Glutamatergic neuron (in vitro differentiated cells): Measurements from ENCODE around the gene GABARAPL2. TPM values are rescaled to one million over a fixed set of nuclear protein-coding genes. Genes with fewer than 3 reads are reported as not detected.
"Not testable (repeated sequence)": the region's sequence is repeated elsewhere in the genome, so short reads cannot be mapped to it uniquely, and the experiment has no call there.

ENCODE experiments used
- DNase-seq: peaks from one replicate; pipeline ENCODE4 v3.0.0; 2022
- H3K27ac Mint-ChIP-seq: one replicate; pipeline ENCODE4 v1.8.0; 2020; ENCODE audit warnings: mild to moderate bottlenecking, mixed read lengths, inconsistent platforms; ENCODE audit not compliant: unreplicated experiment
- H3K27me3 Mint-ChIP-seq: one replicate; pipeline ENCODE4 v1.8.0; 2020; ENCODE audit warnings: mild to moderate bottlenecking, moderate library complexity, mixed read lengths, inconsistent platforms; ENCODE audit not compliant: unreplicated experiment
- H3K36me3 Mint-ChIP-seq: one replicate; pipeline ENCODE4 v1.8.0; 2020; ENCODE audit warnings: mild to moderate bottlenecking, mixed read lengths, inconsistent platforms; ENCODE audit not compliant: unreplicated experiment
- H3K4me1 Mint-ChIP-seq: one replicate; pipeline ENCODE4 v1.8.0; 2020; ENCODE audit warnings: mild to moderate bottlenecking, low read depth, mixed read lengths, inconsistent platforms; ENCODE audit not compliant: unreplicated experiment
- H3K4me3 Mint-ChIP-seq: one replicate; pipeline ENCODE4 v1.8.0; 2020; ENCODE audit warnings: mild to moderate bottlenecking, mixed read lengths, inconsistent platforms; ENCODE audit not compliant: unreplicated experiment
- H3K9me3 Mint-ChIP-seq: one replicate; pipeline ENCODE4 v1.8.0; 2020; ENCODE audit warnings: mild to moderate bottlenecking, moderate library complexity, mixed read lengths, inconsistent platforms; ENCODE audit not compliant: unreplicated experiment
- CTCF ChIP-seq: fragments of 200-600 bp; sonication (generic); IDR thresholded peaks from one replicate; pipeline ENCODE4 v1.5.0; 2021; ENCODE audit not compliant: partially characterized antibody, unreplicated experiment
- total RNA-seq: library from RNA; stranded (reverse); fragmentation: NEBNext Ultra II Directional; extraction: Animal tissue kit (Norgen Biotek cat#: 25700); gene quantifications from one replicate; pipeline ENCODE4 v1.2.1, GENCODE V29; 2021; ENCODE audit not compliant: unreplicated experiment

The GABARAPL2 gene
- total RNA-seq, 1 donor from 2014 or later = 208 TPM

- DNase-seq = no peak
- no peak for TF ChIP-seq CTCF
- H3K4me1 Mint-ChIP-seq = peaks cover 22% of the 10 kb centered on the region
- H3K27ac Mint-ChIP-seq = no peak overlapping the region
- no peaks in the 10 kb centered on the region for H3K36me3 Mint-ChIP-seq
- no peak overlapping the region for H3K4me3 Mint-ChIP-seq
- H3K9me3 Mint-ChIP-seq = peaks cover 4% of the 10 kb centered on the region
- peaks cover 2% of the 10 kb centered on the region for H3K27me3 Mint-ChIP-seq
Observed at GRCh38 chr16:75589306-75589705, 23.1 kb downstream of the GABARAPL2 start.

GRCh38 chr16:75590920-75591843, 25.0 kb downstream of the GABARAPL2 start:
- Mint-ChIP-seq H3K4me1 (peaks cover 32% of the 10 kb centered on the region), H3K4me3 (no peak overlapping the region), H3K27me3 (no peaks in the 10 kb centered on the region), H3K9me3 (peaks cover 3% of the 10 kb centered on the region), H3K36me3 (no peaks in the 10 kb centered on the region), H3K27ac (peak overlapping the region; percentile 73)
- DNase-seq = no peak
- no peak for TF ChIP-seq CTCF

DNA sequence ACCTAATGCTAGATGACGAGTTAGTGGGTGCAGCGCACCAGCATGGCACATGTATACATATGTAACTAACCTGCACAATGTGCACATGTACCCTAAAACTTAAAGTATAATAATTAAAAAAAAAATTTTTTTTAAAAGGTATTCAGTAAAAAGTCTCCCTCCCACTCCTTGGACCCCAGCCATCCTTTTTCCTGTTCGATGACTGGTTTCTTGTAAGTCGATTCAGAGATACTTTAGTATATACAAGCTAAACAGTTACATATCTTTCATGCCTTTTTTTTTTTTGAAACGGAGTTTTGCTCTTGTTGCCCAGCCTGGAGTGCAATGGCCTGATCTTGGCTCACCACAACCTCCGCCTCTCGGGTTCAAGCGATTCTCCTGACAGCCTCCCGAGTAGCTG, 25.7 kb downstream of the GABARAPL2 start:
- not testable (repeated sequence) for H3K27me3 Mint-ChIP-seq, DNase-seq, H3K27ac Mint-ChIP-seq, H3K36me3 Mint-ChIP-seq, H3K4me3 Mint-ChIP-seq, H3K9me3 Mint-ChIP-seq
- peaks cover 32% of the 10 kb centered on the region for H3K4me1 Mint-ChIP-seq

GRCh38 chr16:75593308-75593707, 27.1 kb downstream of the GABARAPL2 start:
- Mint-ChIP-seq H3K27ac (no peak overlapping the region), H3K4me1 (peaks cover 32% of the 10 kb centered on the region)
- no peak for DNase-seq

More at GRCh38 chr16:75593308-75593707, 27.1 kb downstream of the GABARAPL2 start:
- no peak for TF ChIP-seq CTCF
- Mint-ChIP-seq H3K36me3 (peaks cover 7% of the 10 kb centered on the region), H3K4me3 (no peak overlapping the region), H3K27me3 (no peaks in the 10 kb centered on the region), H3K9me3 (peaks cover 5% of the 10 kb centered on the region)
